ENCODE results near the gene CTSC. TPM values are rescaled to one million over a fixed set of nuclear protein-coding genes. Genes with fewer than 3 reads are reported as not detected.

The CTSC gene
- total and polyA plus RNA-seq, 12 donors, result 44.6 to 230 (median 121) TPM

GRCh38 chr11:88377144-88377543, 39.6 kb upstream of the CTSC start:
- Histone ChIP-seq H3K27ac (no peak overlapping the region), H3K36me3 (replicated peaks in 1 of 2) (no peaks in the 10 kb centered on the region), H3K27me3 (no peaks in the 10 kb centered on the region), H3K9me3 (replicated peaks in 1 of 3) (peaks cover 0 to 3% (median 0%) of the 10 kb centered on the region in 3 donors), H3K4me3 (no peak overlapping the region), H3K4me1 (replicated peaks in 1 of 2) (no peaks in the 10 kb centered on the region)
- no peak for DNase-seq
- TF ChIP-seq POLR2A (IDR thresholded peaks at IDR 0.05) (no peak), CTCF (IDR thresholded peaks at IDR 0.05) (no peak)
- intact Hi-C loops (cut with DNase I), result no loop called here
- 93 to 99% (median 97%) methylated on average over 2 of the region's 2 CpGs for WGBS, 4 donors

GRCh38 chr11:88375927-88376470, 38.5 kb upstream of the CTSC start:
- Histone ChIP-seq H3K27me3 (no peaks in the 10 kb centered on the region), H3K36me3 (replicated peaks in 1 of 2) (no peaks in the 10 kb centered on the region), H3K4me3 (no peak overlapping the region), H3K9me3 (replicated peaks in 1 of 3) (peaks cover 0 to 3% (median 0%) of the 10 kb centered on the region in 3 donors), H3K4me1 (replicated peaks in 1 of 2) (no peaks in the 10 kb centered on the region), H3K27ac (no peak overlapping the region)
- no peak for DNase-seq
- TF ChIP-seq POLR2A (IDR thresholded peaks at IDR 0.05) (no peak), CTCF (IDR thresholded peaks at IDR 0.05) (no peak)
- WGBS, 4 donors, result 79 to 91% (median 85%) methylated on average over 2 of the region's 2 CpGs
- intact Hi-C loops (cut with DNase I), result no loop called here

- Histone ChIP-seq H3K9me3 (replicated peaks in 1 of 3) (no peaks in the 10 kb centered on the region), H3K36me3 (replicated peaks in 1 of 2) (no peaks in the 10 kb centered on the region), H3K4me1 (replicated peaks in 1 of 2) (no peaks in the 10 kb centered on the region), H3K27ac (no peak overlapping the region), H3K4me3 (no peak overlapping the region), H3K27me3 (no peaks in the 10 kb centered on the region)
- 92 to 96% (median 93%) methylated on average over 2 of the region's 2 CpGs for WGBS, 4 donors
- no peak for TF ChIP-seq CTCF (IDR thresholded peaks at IDR 0.05)
- no peak for TF ChIP-seq POLR2A (IDR thresholded peaks at IDR 0.05)
- no peak for DNase-seq
- intact Hi-C loops (cut with DNase I), result no loop called here
Measured at GRCh38 chr11:88370782-88371181, 33.2 kb upstream of the CTSC start.

GRCh38 chr11:88367310-88367709, 29.8 kb upstream of the CTSC start:
- DNase-seq, result no peak
- no peaks in the 10 kb centered on the region for H3K9me3 ChIP-seq (replicated peaks in 1 of 3)
- no peak overlapping the region for H3K27ac ChIP-seq
- peaks cover 0 to 4% of the 10 kb centered on the region in 2 donors for H3K4me1 ChIP-seq (replicated peaks in 1 of 2)
- H3K27me3 ChIP-seq, result no peaks in the 10 kb centered on the region
- WGBS, 4 donors, result 47 to 69% (median 52%) methylated on average over 3 of the region's 3 CpGs
- TF ChIP-seq POLR2A (IDR thresholded peaks at IDR 0.05), result no peak
- intact Hi-C loops (cut with DNase I), result no loop called here
- no peaks in the 10 kb centered on the region for H3K36me3 ChIP-seq (replicated peaks in 1 of 2)
- no peak overlapping the region for H3K4me3 ChIP-seq

GRCh38 chr11:88363648-88364065, 26.1 kb upstream of the CTSC start:
- DNase-seq, result no peak
- intact Hi-C loops (cut with DNase I), result no loop called here
- no peak overlapping the region for H3K27ac ChIP-seq
- H3K9me3 ChIP-seq (replicated peaks in 1 of 3), result no peaks in the 10 kb centered on the region
- peaks cover 0 to 4% of the 10 kb centered on the region in 2 donors for H3K4me1 ChIP-seq (replicated peaks in 1 of 2)
- TF ChIP-seq CTCF (IDR thresholded peaks at IDR 0.05) (no peak), POLR2A (IDR thresholded peaks at IDR 0.05) (no peak)
- H3K27me3 ChIP-seq, result no peaks in the 10 kb centered on the region
- H3K36me3 ChIP-seq (replicated peaks in 1 of 2), result no peaks in the 10 kb centered on the region
- 77 to 88% (median 80%) methylated on average over 2 of the region's 2 CpGs for WGBS, 4 donors
- no peak overlapping the region for H3K4me3 ChIP-seq
